HEK293 (cell line): ENCODE results near the gene CHST2.

Experiments
- TF ChIP-seq, protein P1 (sequence below): sonication (generic); formaldehyde crosslinking; IDR thresholded peaks from 2 replicates; pipeline ENCODE4 v1.8.1; 2022; ENCODE audit warnings: mild to moderate bottlenecking, moderate library complexity, missing genetic modification reagents
- TF ChIP-seq, protein P2 (sequence below): fragments of 450-650 bp; formaldehyde crosslinking; conservative IDR thresholded peaks from 2 replicates; pipeline ENCODE4 v1.5.1; 2016; ENCODE audit warnings: low read depth, missing biosample characterization, missing genetic modification characterization

DNA sequence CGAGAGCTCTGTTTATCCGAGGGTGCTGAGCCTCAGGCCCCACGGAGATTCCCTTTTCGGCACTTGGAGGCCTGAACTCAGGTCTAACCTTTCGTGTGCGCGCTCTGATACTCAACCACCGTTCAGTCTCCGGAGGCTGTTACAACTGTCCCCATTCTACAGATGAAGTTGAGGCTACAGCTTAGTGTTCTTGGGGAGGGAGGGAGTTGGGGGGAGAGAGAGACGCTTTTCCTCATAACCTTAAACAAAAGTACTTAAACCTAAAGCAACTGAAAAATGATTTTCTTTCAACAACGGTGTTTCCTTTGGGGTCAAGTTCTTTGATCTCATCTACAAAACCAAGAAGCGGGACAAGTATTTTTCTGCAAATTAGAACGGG, 952 bp upstream of the CHST2 start:
- TF ChIP-seq, protein P1, sequence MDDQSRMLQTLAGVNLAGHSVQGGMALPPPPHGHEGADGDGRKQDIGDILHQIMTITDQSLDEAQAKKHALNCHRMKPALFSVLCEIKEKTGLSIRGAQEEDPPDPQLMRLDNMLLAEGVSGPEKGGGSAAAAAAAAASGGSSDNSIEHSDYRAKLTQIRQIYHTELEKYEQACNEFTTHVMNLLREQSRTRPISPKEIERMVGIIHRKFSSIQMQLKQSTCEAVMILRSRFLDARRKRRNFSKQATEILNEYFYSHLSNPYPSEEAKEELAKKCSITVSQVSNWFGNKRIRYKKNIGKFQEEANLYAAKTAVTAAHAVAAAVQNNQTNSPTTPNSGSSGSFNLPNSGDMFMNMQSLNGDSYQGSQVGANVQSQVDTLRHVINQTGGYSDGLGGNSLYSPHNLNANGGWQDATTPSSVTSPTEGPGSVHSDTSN (CRISPR knock-in tag) = no peak
- TF ChIP-seq, protein P2, sequence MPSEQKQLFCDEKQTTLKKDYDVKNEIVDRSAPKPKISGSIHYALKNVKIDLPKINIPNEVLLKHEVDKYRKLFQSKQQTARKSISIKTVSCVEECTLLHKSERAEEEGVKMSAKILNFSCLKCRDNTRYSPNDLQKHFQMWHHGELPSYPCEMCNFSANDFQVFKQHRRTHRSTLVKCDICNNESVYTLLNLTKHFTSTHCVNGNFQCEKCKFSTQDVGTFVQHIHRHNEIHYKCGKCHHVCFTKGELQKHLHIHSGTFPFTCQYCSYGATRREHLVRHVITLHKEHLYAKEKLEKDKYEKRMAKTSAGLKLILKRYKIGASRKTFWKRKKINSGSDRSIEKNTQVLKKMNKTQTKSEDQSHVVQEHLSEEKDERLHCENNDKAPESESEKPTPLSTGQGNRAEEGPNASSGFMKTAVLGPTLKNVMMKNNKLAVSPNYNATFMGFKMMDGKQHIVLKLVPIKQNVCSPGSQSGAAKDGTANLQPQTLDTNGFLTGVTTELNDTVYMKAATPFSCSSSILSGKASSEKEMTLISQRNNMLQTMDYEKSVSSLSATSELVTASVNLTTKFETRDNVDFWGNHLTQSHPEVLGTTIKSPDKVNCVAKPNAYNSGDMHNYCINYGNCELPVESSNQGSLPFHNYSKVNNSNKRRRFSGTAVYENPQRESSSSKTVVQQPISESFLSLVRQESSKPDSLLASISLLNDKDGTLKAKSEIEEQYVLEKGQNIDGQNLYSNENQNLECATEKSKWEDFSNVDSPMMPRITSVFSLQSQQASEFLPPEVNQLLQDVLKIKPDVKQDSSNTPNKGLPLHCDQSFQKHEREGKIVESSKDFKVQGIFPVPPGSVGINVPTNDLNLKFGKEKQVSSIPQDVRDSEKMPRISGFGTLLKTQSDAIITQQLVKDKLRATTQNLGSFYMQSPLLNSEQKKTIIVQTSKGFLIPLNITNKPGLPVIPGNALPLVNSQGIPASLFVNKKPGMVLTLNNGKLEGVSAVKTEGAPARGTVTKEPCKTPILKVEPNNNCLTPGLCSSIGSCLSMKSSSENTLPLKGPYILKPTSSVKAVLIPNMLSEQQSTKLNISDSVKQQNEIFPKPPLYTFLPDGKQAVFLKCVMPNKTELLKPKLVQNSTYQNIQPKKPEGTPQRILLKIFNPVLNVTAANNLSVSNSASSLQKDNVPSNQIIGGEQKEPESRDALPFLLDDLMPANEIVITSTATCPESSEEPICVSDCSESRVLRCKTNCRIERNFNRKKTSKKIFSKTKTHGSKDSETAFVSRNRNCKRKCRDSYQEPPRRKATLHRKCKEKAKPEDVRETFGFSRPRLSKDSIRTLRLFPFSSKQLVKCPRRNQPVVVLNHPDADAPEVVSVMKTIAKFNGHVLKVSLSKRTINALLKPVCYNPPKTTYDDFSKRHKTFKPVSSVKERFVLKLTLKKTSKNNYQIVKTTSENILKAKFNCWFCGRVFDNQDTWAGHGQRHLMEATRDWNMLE (tag by site-specific recombination) = no peak
